Measurements from ENCODE around the gene FLT3. TPM values are rescaled to one million over a fixed set of nuclear protein-coding genes. Genes with fewer than 3 reads are reported as not detected.

FLT3 gene
- total and polyA plus RNA-seq, 2 of the 13 experiments (the other 11 are each of a cell fraction or from before 2014, with no cell fraction given) = not detected

- TF ChIP-seq ZBTB25 (CRISPR knock-in tag; IDR thresholded peaks at IDR 0.05) (no peak), PAF1 (CRISPR knock-in tag; IDR thresholded peaks at IDR 0.05) (no peak), NCOR1 (IDR thresholded peaks at IDR 0.05; ENCODE audit: borderline replicate concordance, low read length) (no peak), ZHX1 (CRISPR knock-in tag; IDR thresholded peaks at IDR 0.05; ENCODE audit: low read depth) (no peak)
These were observed 127.9 kb downstream of the FLT3 start (continued) for GRCh38 chr13:27972478-27972820.

GRCh38 chr13:27971776-27972477 is 128.4 kb downstream of the FLT3 start:
- Histone ChIP-seq H3K79me2 (ENCODE audit: insufficient read depth, low read length) (no peaks in the 10 kb centered on the region), H3K9ac (ENCODE audit: insufficient read depth, low read depth, low read length) (no peak overlapping the region), H3K4me1 (ENCODE audit: insufficient read depth, low read length) (peaks cover 21% of the 10 kb centered on the region; the same call in 1 of the 2 replicates), H3K36me3 (replicated peaks in 1 of 2; ENCODE audit: control insufficient read depth in 1 of 2, insufficient read depth in 2 of 2, low read length in 2 of 2) (no peaks in the 10 kb centered on the region), H2AFZ (ENCODE audit: low read length) (no peak overlapping the region), H3K4me3 (replicated peaks in 1 of 3; ENCODE audit: insufficient read depth in 1 of 3, low read depth in 2 of 3, low read length in 3 of 3) (no peak overlapping the region), H3K27me3 (ENCODE audit: control insufficient read depth in 1 of 2, insufficient read depth in 2 of 2, low read length in 2 of 2) (peaks cover 14 to 75% of the 10 kb centered on the region in 2 experiments), H3K9me3 (ENCODE audit: low read length) (no peaks in the 10 kb centered on the region), H3K27ac (ENCODE audit: extremely low read length, insufficient read depth, low read length) (no peak overlapping the region), H4K20me1 (ENCODE audit: insufficient read depth, low read length) (no peaks in the 10 kb centered on the region), H3K4me2 (ENCODE audit: low read depth, low read length) (no peak overlapping the region)
- in situ Hi-C loops (cut with HindIII; ENCODE audit: extremely low pct_ligation_motif_present, low pct_unique_long_range_greater_than_20kb) = loop anchor here (10.0 to 25.0 kb wide), 2 partner anchors 607 to 1010 kb away; no protein-coding TSS in a partner anchor
- FAIRE-seq = no peak
- BruUV-seq (replicated peaks) = no TSS peak
- WGBS (ENCODE audit: low lambda C conversion rate) = 47% methylated on average over 4 of the region's 7 CpGs
- ATAC-seq = no peak
- CTCF ChIA-PET (ENCODE audit: low intra/inter-chr PET ratio, low total read pairs) = no interaction called here
- intact Hi-C loops (cut with micrococcal nuclease; ENCODE audit: unreplicated experiment) = no loop called here
- DNase-seq (ENCODE audit: low spot score) = no peak
- POLR2A ChIA-PET = no interaction called here
- TF ChIP-seq SP2 (CRISPR knock-in tag; IDR thresholded peaks at IDR 0.05) (no peak), TAF1 (CRISPR knock-in tag; IDR thresholded peaks at IDR 0.05) (no peak), ZNF101 (CRISPR knock-in tag; IDR thresholded peaks at IDR 0.05; ENCODE audit: borderline replicate concordance, low read depth) (no peak), BORCS8-MEF2B (CRISPR knock-in tag; IDR thresholded peaks at IDR 0.05) (no peak), SALL1 (CRISPR knock-in tag; IDR thresholded peaks at IDR 0.05) (no peak), ZNF552 (CRISPR knock-in tag; IDR thresholded peaks at IDR 0.05; ENCODE audit: borderline replicate concordance) (no peak), KLF16 (CRISPR knock-in tag; IDR thresholded peaks at IDR 0.05) (no peak), ZNF282 (IDR thresholded peaks at IDR 0.05; ENCODE audit: partially characterized antibody) (no peak)
